OCI-LY7 (cell line): ENCODE data around the gene HRH2. TPM values are rescaled to one million over a fixed set of nuclear protein-coding genes. Genes with fewer than 3 reads are reported as not detected.

Experiments
- BruUV-seq: library from RNA; stranded (reverse); fragments of 400-500 nt; replicated peaks from 2 replicates; lab custom pipeline; 2021; lab: Mats Ljungman, UMichigan
- CTCF ChIA-PET: fragments of 300-600 bp; sonication (Branson Sonifier 250); formaldehyde crosslinking; loops from one replicate; lab custom pipeline; 2022; ENCODE audit warnings: antibody characterized with exemption; ENCODE audit not compliant: unreplicated experiment; lab: Charles Lee
- POLR2A ChIA-PET: fragments of 300-600 bp; sonication (Branson Sonifier 250); formaldehyde crosslinking; loops from one replicate; lab custom pipeline; 2022; ENCODE audit warnings: antibody characterized with exemption; lab: Charles Lee
- DNase-seq: peaks from one replicate; pipeline ENCODE4 v3.0.0-alpha.2; 2015; ENCODE audit warnings: low spot score
- H2AFZ ChIP-seq: fragments of 200-600 bp; sonication (generic), shearing (Covaris generic); 2 replicates; pipeline ENCODE4 v1.6.1; 2014; ENCODE audit warnings: mild to moderate bottlenecking, antibody characterized with exemption, low read length, moderate library complexity
- H3K27ac ChIP-seq: fragments of 200-600 bp; sonication (generic); 2 replicates; pipeline ENCODE4 v1.5.1; 2014; ENCODE audit warnings: mixed run types, low read depth, mild to moderate bottlenecking, moderate library complexity, low read length, inconsistent platforms; ENCODE audit not compliant: poor library complexity, severe bottlenecking
- H3K36me3 ChIP-seq: fragments of 200-600 bp; sonication (generic); 2 replicates; pipeline ENCODE4 v1.6.1; 2014; ENCODE audit warnings: mild to moderate bottlenecking, antibody characterized with exemption, low read length, moderate library complexity, mixed read lengths; ENCODE audit not compliant: insufficient read depth
- H3K4me1 ChIP-seq: fragments of 200-600 bp; sonication (generic); 2 replicates; pipeline ENCODE4 v1.5.1; 2014; ENCODE audit warnings: mild to moderate bottlenecking, low read length; ENCODE audit not compliant: insufficient read depth, poor library complexity, severe bottlenecking
- H3K4me2 ChIP-seq: fragments of 200-600 bp; sonication (generic); 2 replicates; pipeline ENCODE4 v1.6.1; 2014; ENCODE audit warnings: mild to moderate bottlenecking, low read length
- H3K4me3 ChIP-seq: fragments of 200-600 bp; sonication (generic); 2 replicates; pipeline ENCODE4 v1.5.1; 2014; ENCODE audit warnings: mild to moderate bottlenecking, low read depth, low read length; ENCODE audit not compliant: poor library complexity, severe bottlenecking
- H3K79me2 ChIP-seq: fragments of 200-600 bp; sonication (generic); 2 replicates; pipeline ENCODE4 v1.6.1; 2016; ENCODE audit warnings: low read depth, mild to moderate bottlenecking, low read length, moderate library complexity, mixed read lengths; ENCODE audit not compliant: insufficient read depth
- H3K9me2 ChIP-seq: fragments of 200-600 bp; sonication (generic); 2 replicates; pipeline ENCODE4 v1.6.1; 2016; ENCODE audit warnings: mild to moderate bottlenecking, low read length, mixed read lengths; ENCODE audit not compliant: insufficient read depth
- H3K9me3 ChIP-seq: fragments of 200-600 bp; sonication (generic); 2 replicates; pipeline ENCODE4 v1.6.1; 2014; ENCODE audit warnings: mild to moderate bottlenecking, mixed run types, low read length, mixed read lengths
- H4K20me1 ChIP-seq: fragments of 200-600 bp; sonication (generic); 2 replicates; pipeline ENCODE4 v1.6.1; 2014; ENCODE audit warnings: mild to moderate bottlenecking, antibody characterized with exemption, low read length, moderate library complexity, mixed read lengths; ENCODE audit not compliant: insufficient read depth
- CTCF ChIP-seq: fragments of 200-600 bp; sonication (generic); conservative IDR thresholded peaks from 2 replicates; pipeline ENCODE4 v1.5.1; 2014; ENCODE audit warnings: mild to moderate bottlenecking, antibody characterized with exemption, low read length, moderate library complexity, mixed read lengths
- EZH2phosphoT487 ChIP-seq: fragments of 200-600 bp; sonication (generic); IDR thresholded peaks from 2 replicates; pipeline ENCODE4 v1.6.1; 2018; ENCODE audit warnings: low read depth, borderline replicate concordance, mild to moderate bottlenecking, mixed run types, antibody characterized with exemption, low read length, moderate library complexity, mixed read lengths
- intact Hi-C: fragments of 100-400 bp; cut with micrococcal nuclease; formaldehyde crosslinking; loops from one replicate; pipeline ENCODE4 v1.10.0; 2022; ENCODE audit not compliant: unreplicated experiment
- total RNA-seq, 2 experiments: library from RNA; depleted of rRNA in 1 of 2; stranded (reverse); fragments of >200 nt in 1 of 2; shearing (Covaris generic) in 1 of 2; gene quantifications; 2 replicates each; pipeline ENCODE4 v1.2.3, GENCODE V29; 2014 to 2022

HRH2 gene
- total RNA-seq, 2 experiments from 2014 or later: not detected

GRCh38 chr5:175733017-175733416 is 75.1 kb downstream of the HRH2 start:
- no peaks in the 10 kb centered on the region for H3K36me3 ChIP-seq
- intact Hi-C loops: no loop called here
- no peak overlapping the region for H3K27ac ChIP-seq
- no peak overlapping the region for H3K4me3 ChIP-seq
- TF ChIP-seq CTCF (no peak), EZH2phosphoT487 (no peak)
- H3K4me1 ChIP-seq: no peaks in the 10 kb centered on the region
- BruUV-seq: no TSS peak
- ChIA-PET CTCF (no interaction called here), POLR2A (interaction anchor here (0.6 kb wide), 1 partner anchor 770 kb away, joined by 7 read pairs; no protein-coding TSS in a partner anchor)
- DNase-seq: no peak
- H4K20me1 ChIP-seq: no peaks in the 10 kb centered on the region
- H3K9me3 ChIP-seq: no peaks in the 10 kb centered on the region
- H2AFZ ChIP-seq: no peak overlapping the region
- no peak overlapping the region for H3K4me2 ChIP-seq
- H3K79me2 ChIP-seq: no peaks in the 10 kb centered on the region
- H3K9me2 ChIP-seq: no peaks in the 10 kb centered on the region

- BruUV-seq: no TSS peak
- H2AFZ ChIP-seq: no peak overlapping the region
- H3K36me3 ChIP-seq: no peaks in the 10 kb centered on the region
- no peaks in the 10 kb centered on the region for H3K79me2 ChIP-seq
- no peak for DNase-seq
- TF ChIP-seq EZH2phosphoT487: no peak
- no peak for TF ChIP-seq CTCF
- H3K4me3 ChIP-seq: no peak overlapping the region
- H3K27ac ChIP-seq: no peak overlapping the region
- POLR2A ChIA-PET: no interaction called here
- H4K20me1 ChIP-seq: no peaks in the 10 kb centered on the region
- intact Hi-C loops: no loop called here
- no peak overlapping the region for H3K4me2 ChIP-seq
- no peaks in the 10 kb centered on the region for H3K9me2 ChIP-seq
- no peaks in the 10 kb centered on the region for H3K4me1 ChIP-seq
- CTCF ChIA-PET: no interaction called here
- no peaks in the 10 kb centered on the region for H3K9me3 ChIP-seq
Observed at GRCh38 chr5:175734016-175734415, 76.1 kb downstream of the HRH2 start.

GRCh38 chr5:175734501-175734900 is 76.6 kb downstream of the HRH2 start:
- DNase-seq: no peak
- ChIA-PET CTCF (no interaction called here), POLR2A (no interaction called here)
- Histone ChIP-seq H3K4me3 (no peak overlapping the region), H3K9me3 (no peaks in the 10 kb centered on the region), H4K20me1 (no peaks in the 10 kb centered on the region), H3K27ac (no peak overlapping the region), H3K4me2 (no peak overlapping the region), H3K79me2 (no peaks in the 10 kb centered on the region), H3K9me2 (no peaks in the 10 kb centered on the region), H3K36me3 (no peaks in the 10 kb centered on the region), H3K4me1 (no peaks in the 10 kb centered on the region), H2AFZ (no peak overlapping the region)
- intact Hi-C loops: no loop called here
- BruUV-seq: no TSS peak
- TF ChIP-seq EZH2phosphoT487 (no peak), CTCF (no peak)
